DOHH2 (cell line): ENCODE results near the gene JMJD6.
"Not testable (repeated sequence)": the region's sequence is repeated elsewhere in the genome, so short reads cannot be mapped to it uniquely, and the experiment has no call there.

Experiments
- H3F3A ChIP-seq: fragments of 200-600 bp; sonication (generic), shearing (Covaris generic); 2 replicates; pipeline ENCODE4 v1.6.0; 2016; ENCODE audit warnings: antibody characterized with exemption, mild to moderate bottlenecking; ENCODE audit not compliant: control insufficient read depth, insufficient read depth
- H3K27ac ChIP-seq: fragments of 200-600 bp; sonication (generic); 2 replicates; pipeline ENCODE4 v1.5.1; 2014; ENCODE audit warnings: low read depth, mild to moderate bottlenecking, low read length, moderate library complexity
- H3K27me3 ChIP-seq: fragments of 200-600 bp; sonication (generic); 2 replicates; pipeline ENCODE4 v1.6.1; 2014; ENCODE audit warnings: mild to moderate bottlenecking, low read length, mixed read lengths; ENCODE audit not compliant: control insufficient read depth
- H3K36me3 ChIP-seq: fragments of 200-600 bp; sonication (generic); 2 replicates; pipeline ENCODE4 v1.6.1; 2014; ENCODE audit warnings: mild to moderate bottlenecking, low read length, moderate library complexity, mixed read lengths; ENCODE audit not compliant: control insufficient read depth
- H3K4me1 ChIP-seq: fragments of 200-600 bp; sonication (generic); 2 replicates; pipeline ENCODE4 v1.6.1; 2014; ENCODE audit warnings: mild to moderate bottlenecking, low read length, mixed read lengths; ENCODE audit not compliant: control insufficient read depth
- H3K4me2 ChIP-seq: fragments of 200-600 bp; sonication (generic); 2 replicates; pipeline ENCODE4 v1.6.0; 2014; ENCODE audit warnings: mild to moderate bottlenecking, low read length, moderate library complexity
- H3K4me3 ChIP-seq: fragments of 200-600 bp; sonication (generic); 2 replicates; pipeline ENCODE4 v1.5.1; 2014; ENCODE audit warnings: mild to moderate bottlenecking, low read length, mixed read lengths
- H3K79me2 ChIP-seq: fragments of 200-600 bp; sonication (generic); 2 replicates; pipeline ENCODE4 v1.6.1; 2014; ENCODE audit warnings: mild to moderate bottlenecking, low read length, mixed read lengths; ENCODE audit not compliant: control insufficient read depth
- H3K9me2 ChIP-seq: fragments of 200-600 bp; sonication (generic); replicated peaks from 2 replicates; pipeline ENCODE4 v1.6.1; 2014; ENCODE audit warnings: mild to moderate bottlenecking, low read length, mixed read lengths; ENCODE audit not compliant: control insufficient read depth
- H3K9me3 ChIP-seq: fragments of 200-600 bp; sonication (generic); 2 replicates; pipeline ENCODE4 v1.6.1; 2014; ENCODE audit warnings: antibody characterized with exemption, low read length, mixed read lengths; ENCODE audit not compliant: control insufficient read depth, insufficient read depth
- H4K20me1 ChIP-seq: fragments of 200-600 bp; sonication (generic); 2 replicates; pipeline ENCODE4 v1.6.0; 2014; ENCODE audit warnings: low read depth, mild to moderate bottlenecking, antibody characterized with exemption, low read length, moderate library complexity; ENCODE audit not compliant: control insufficient read depth, insufficient read depth
- EZH2phosphoT487 ChIP-seq: fragments of 200-600 bp; sonication (generic); IDR thresholded peaks from 2 replicates; pipeline ENCODE4 v1.6.1; 2017; ENCODE audit warnings: borderline replicate concordance, mild to moderate bottlenecking, antibody characterized with exemption, low read length, moderate library complexity, mixed read lengths
- TF ChIP-seq, protein P1 (sequence below): fragments of 200-600 bp; sonication (generic); IDR thresholded peaks from one replicate; pipeline ENCODE4 v1.5.1; 2014; ENCODE audit warnings: antibody characterized with exemption, mild to moderate bottlenecking, low read depth, low read length; ENCODE audit not compliant: poor library complexity, severe bottlenecking

JMJD6 gene

GRCh38 chr17:76723812-76724211 is 2.6 kb downstream of the JMJD6 start:
- no peak overlapping the region for H3K4me3 ChIP-seq

GRCh38 chr17:76722977-76723376 is 3.4 kb downstream of the JMJD6 start:
- Histone ChIP-seq H3K36me3 (peaks cover 84% of the 10 kb centered on the region), H3K79me2 (peaks cover 51% of the 10 kb centered on the region), H3K4me1 (peaks cover 17% of the 10 kb centered on the region)
- H3K4me3 ChIP-seq, H3K27ac ChIP-seq, H4K20me1 ChIP-seq, H3K27me3 ChIP-seq, H3K4me2 ChIP-seq, H3K9me2 ChIP-seq, H3K9me3 ChIP-seq, H3F3A ChIP-seq: not testable (repeated sequence)

More at GRCh38 chr17:76723812-76724211, 2.6 kb downstream of the JMJD6 start:
- Histone ChIP-seq H3K27me3 (no peaks in the 10 kb centered on the region), H3K4me2 (no peak overlapping the region; the same call in 1 of the 2 replicates), H4K20me1 (0 out of 2 replicates have a peak, but pooled peaks cover 3% of the 10 kb centered on the region), H3K4me1 (peaks cover 24% of the 10 kb centered on the region), H3K27ac (no peak overlapping the region), H3K79me2 (peaks cover 59% of the 10 kb centered on the region), H3F3A (peaks cover 7% of the 10 kb centered on the region; the same call in 1 of the 2 replicates), H3K9me3 (no peaks in the 10 kb centered on the region), H3K9me2 (no peaks in the 10 kb centered on the region), H3K36me3 (peaks cover 84% of the 10 kb centered on the region)
- TF ChIP-seq EZH2phosphoT487: no peak
- TF ChIP-seq, protein P1, sequence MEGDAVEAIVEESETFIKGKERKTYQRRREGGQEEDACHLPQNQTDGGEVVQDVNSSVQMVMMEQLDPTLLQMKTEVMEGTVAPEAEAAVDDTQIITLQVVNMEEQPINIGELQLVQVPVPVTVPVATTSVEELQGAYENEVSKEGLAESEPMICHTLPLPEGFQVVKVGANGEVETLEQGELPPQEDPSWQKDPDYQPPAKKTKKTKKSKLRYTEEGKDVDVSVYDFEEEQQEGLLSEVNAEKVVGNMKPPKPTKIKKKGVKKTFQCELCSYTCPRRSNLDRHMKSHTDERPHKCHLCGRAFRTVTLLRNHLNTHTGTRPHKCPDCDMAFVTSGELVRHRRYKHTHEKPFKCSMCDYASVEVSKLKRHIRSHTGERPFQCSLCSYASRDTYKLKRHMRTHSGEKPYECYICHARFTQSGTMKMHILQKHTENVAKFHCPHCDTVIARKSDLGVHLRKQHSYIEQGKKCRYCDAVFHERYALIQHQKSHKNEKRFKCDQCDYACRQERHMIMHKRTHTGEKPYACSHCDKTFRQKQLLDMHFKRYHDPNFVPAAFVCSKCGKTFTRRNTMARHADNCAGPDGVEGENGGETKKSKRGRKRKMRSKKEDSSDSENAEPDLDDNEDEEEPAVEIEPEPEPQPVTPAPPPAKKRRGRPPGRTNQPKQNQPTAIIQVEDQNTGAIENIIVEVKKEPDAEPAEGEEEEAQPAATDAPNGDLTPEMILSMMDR: no peak

DNA sequence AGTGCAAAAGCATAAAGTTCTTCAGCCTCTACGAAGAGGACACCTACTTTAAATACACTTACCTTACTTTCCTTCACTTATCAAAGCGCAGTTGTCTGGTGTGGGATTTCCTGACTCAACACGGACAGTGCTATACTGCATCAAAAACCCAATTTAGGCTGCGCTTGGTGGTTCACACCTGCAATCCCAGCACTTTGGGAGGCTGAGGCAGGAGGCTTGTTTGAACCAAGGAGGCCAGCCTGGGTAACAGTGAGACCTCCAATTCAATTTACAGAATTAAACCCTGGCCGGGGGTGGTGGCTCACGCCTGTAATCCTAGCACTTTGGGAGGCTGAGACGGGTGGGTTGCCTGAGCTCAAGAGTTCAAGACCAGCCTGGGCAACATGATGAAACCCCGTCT is 4.1 kb downstream of the JMJD6 start:
- H3K4me1 ChIP-seq: peaks cover 13% of the 10 kb centered on the region

GRCh38 chr17:76721463-76721862 is 4.9 kb downstream of the JMJD6 start:
- H3K4me1 ChIP-seq: peaks cover 13% of the 10 kb centered on the region
- no peaks in the 10 kb centered on the region for H3K9me3 ChIP-seq
- H4K20me1 ChIP-seq: 0 out of 2 replicates have a peak, but pooled peaks cover 3% of the 10 kb centered on the region
- no peaks in the 10 kb centered on the region; the same call in 1 of the 2 replicates for H3F3A ChIP-seq
- no peak overlapping the region for H3K4me2 ChIP-seq
- no peaks in the 10 kb centered on the region for H3K27me3 ChIP-seq
- H3K79me2 ChIP-seq: peaks cover 38% of the 10 kb centered on the region
- TF ChIP-seq, protein P1: no peak
- H3K36me3 ChIP-seq: peaks cover 83% of the 10 kb centered on the region
- no peak overlapping the region for H3K27ac ChIP-seq
- H3K9me2 ChIP-seq: no peaks in the 10 kb centered on the region
- H3K4me3 ChIP-seq: no peak overlapping the region

More for the DNA sequence above, 4.1 kb downstream of the JMJD6 start:
- H4K20me1 ChIP-seq: 0 out of 2 replicates have a peak, but pooled peaks cover 3% of the 10 kb centered on the region
- H3K4me2 ChIP-seq: no peak overlapping the region
- H3F3A ChIP-seq: no peaks in the 10 kb centered on the region; the same call in 1 of the 2 replicates
- H3K4me3 ChIP-seq: no peak overlapping the region
- TF ChIP-seq EZH2phosphoT487: no peak
- TF ChIP-seq, protein P1: no peak
- H3K79me2 ChIP-seq: peaks cover 44% of the 10 kb centered on the region
- no peak overlapping the region for H3K27ac ChIP-seq
- no peaks in the 10 kb centered on the region for H3K9me2 ChIP-seq
- no peaks in the 10 kb centered on the region for H3K9me3 ChIP-seq
- H3K36me3 ChIP-seq: peaks cover 80% of the 10 kb centered on the region
- H3K27me3 ChIP-seq: no peaks in the 10 kb centered on the region
